Aorta (tissue), 5 donors: Measurements from ENCODE around the gene HEXD. TPM values are rescaled to one million over a fixed set of nuclear protein-coding genes. Genes with fewer than 3 reads are reported as not detected.
A peak's percentile ranks its signal among the peaks of the same experiment; 100 is the strongest.
"Not testable (repeated sequence)": the region's sequence is repeated elsewhere in the genome, so short reads cannot be mapped to it uniquely, and the experiment has no call there.

ENCODE experiments used
- ATAC-seq: fragments of 200-7000 bp; cut with Tn5 transposase; one replicate; pipeline ENCODE4 v1.9.1; 2022; ENCODE audit warnings: moderate library complexity; ENCODE audit not compliant: low FRiP score
- DNase-seq, 2 donors: peaks; one replicate each; pipeline ENCODE4 v3.0.0-alpha.2; 2020
- H3K27ac ChIP-seq, 2 donors: one replicate each; pipeline ENCODE4 v1.5.1; 2013; ENCODE audit warnings: low read length in 2 of 2, mild to moderate bottlenecking in 2 of 2, moderate library complexity in 2 of 2, control low read depth in 1 of 2, inconsistent platforms in 1 of 2, low read depth in 1 of 2
- H3K27me3 ChIP-seq, 2 donors: one replicate each; pipeline ENCODE4 v1.6.1; 2013; ENCODE audit warnings: control low read depth in 1 of 2, low read length in 1 of 2, mild to moderate bottlenecking in 1 of 2, moderate library complexity in 1 of 2; ENCODE audit not compliant: insufficient read depth in 2 of 2, control insufficient read depth in 1 of 2
- H3K36me3 ChIP-seq, 2 donors: one replicate each; pipeline ENCODE4 v1.6.1; 2013; ENCODE audit warnings: control low read depth in 1 of 2, low read length in 1 of 2, mild to moderate bottlenecking in 1 of 2; ENCODE audit not compliant: insufficient read depth in 2 of 2, control insufficient read depth in 1 of 2
- H3K4me1 ChIP-seq, 2 donors: one replicate each; pipeline ENCODE4 v1.6.1; 2013; ENCODE audit warnings: low read length in 2 of 2, control low read depth in 1 of 2, mild to moderate bottlenecking in 1 of 2, moderate library complexity in 1 of 2; ENCODE audit not compliant: insufficient read depth in 2 of 2, control insufficient read depth in 1 of 2
- H3K4me3 ChIP-seq, 2 donors: one replicate each; pipeline ENCODE4 v1.5.1; 2013; ENCODE audit warnings: low read length in 2 of 2, control low read depth in 1 of 2, mild to moderate bottlenecking in 1 of 2
- H3K9me3 ChIP-seq: one replicate; pipeline ENCODE4 v1.6.1; 2013; ENCODE audit warnings: mild to moderate bottlenecking, low read length; ENCODE audit not compliant: control insufficient read depth
- WGBS, 2 donors: extraction: QIAGEN DNeasy Blood & Tissue Kit; methylation state at CpG; one replicate each; pipeline ENCODE4 v1.1.7; 2013; 5-methylcytosine and 5-hydroxymethylcytosine counted together
- intact Hi-C, 2 donors: fragments of 100-400 bp; cut with DNase I; formaldehyde crosslinking; loops; one replicate each; pipeline versions ENCODE4 v1.14.2 to v1.15.0; 2022
- polyA plus RNA-seq, 2 donors: library from polyadenylated mRNA; stranded (reverse); fragments of 200-250 nt; gene quantifications; one replicate each; pipeline ENCODE4 v1.2.3, GENCODE V29; 2013
- total RNA-seq, 2 donors: library from RNA; stranded (reverse); fragmentation: NEBNext Ultra II Directional; extraction: Animal tissue kit (Norgen Biotek cat#: 25700); gene quantifications; one replicate each; pipeline ENCODE4 v1.2.1, GENCODE V29; 2021
- donor health status: healthy with polysubstance abuse.
- donor health status: Bipolar disorder and iron deficiency.
- donor health status: DM: no; HTN: no; CAD: no.
- donor health status: DM: no; HTN: no; CAD: no.
- donor health status: DM: yes; HTN: yes; CAD: no.

Gene HEXD
- total and polyA plus RNA-seq, 4 donors = 14.8 to 133 (median 25.2) TPM

- no peaks in the 10 kb centered on the region for H3K9me3 ChIP-seq
- H3K27me3 ChIP-seq = no peaks in the 10 kb centered on the region
- WGBS, 2 donors = 95% methylated on average over 21 of the region's 21 CpGs
- H3K36me3 ChIP-seq = no peaks in the 10 kb centered on the region
- H3K4me3 ChIP-seq = no peak overlapping the region
- no peaks in the 10 kb centered on the region for H3K4me1 ChIP-seq
- ATAC-seq = no peak
- peak in 1 of 2 donors; percentile 54 for DNase-seq
- no peak overlapping the region for H3K27ac ChIP-seq
- intact Hi-C loops = no loop called here
Measured at GRCh38 chr17:82408938-82409318, 9.2 kb upstream of the HEXD start.

- Histone ChIP-seq H3K4me3 (no peak overlapping the region), H3K4me1 (no peaks in the 10 kb centered on the region), H3K36me3 (no peaks in the 10 kb centered on the region), H3K27ac (no peak overlapping the region), H3K9me3 (no peaks in the 10 kb centered on the region), H3K27me3 (no peaks in the 10 kb centered on the region)
- intact Hi-C loops = loop anchor here in 1 of 2 donors (10.0 kb wide), 1 partner anchor 145 kb away; no protein-coding TSS in a partner anchor
- 92 to 93% methylated on average over 14 of the region's 14 CpGs for WGBS, 2 donors
- no peak for DNase-seq
- ATAC-seq = no peak
Measured at GRCh38 chr17:82410014-82410716, 8.0 kb upstream of the HEXD start.

GRCh38 chr17:82411396-82412053, 6.6 kb upstream of the HEXD start:
- Histone ChIP-seq H3K9me3 (no peaks in the 10 kb centered on the region), H3K27me3 (no peaks in the 10 kb centered on the region), H3K36me3 (no peaks in the 10 kb centered on the region), H3K4me1 (no peaks in the 10 kb centered on the region), H3K4me3 (no peak overlapping the region), H3K27ac (no peak overlapping the region)
- intact Hi-C loops = loop anchor here in 1 of 2 donors (10.0 kb wide), 1 partner anchor 143 kb away; no protein-coding TSS in a partner anchor
- DNase-seq (no peak), ATAC-seq (no peak)
- WGBS, 2 donors = 95% methylated on average over 24 of the region's 24 CpGs

- H3K36me3 ChIP-seq, H3K9me3 ChIP-seq, H3K4me1 ChIP-seq, H3K4me3 ChIP-seq, H3K27me3 ChIP-seq, H3K27ac ChIP-seq, DNase-seq, ATAC-seq: not testable (repeated sequence)
- intact Hi-C loops = loop anchor here in 1 of 2 donors (10.0 kb wide), 1 partner anchor 143 kb away; no protein-coding TSS in a partner anchor
- WGBS, 2 donors = 91% methylated on average over 11 to 16 of the region's 16 CpGs
Measured at GRCh38 chr17:82412081-82412480, 6.1 kb upstream of the HEXD start.

GRCh38 chr17:82412535-82413520, 5.3 kb upstream of the HEXD start:
- intact Hi-C loops = loop anchor here in 1 of 2 donors (10.0 kb wide), 1 partner anchor 142 kb away; no protein-coding TSS in a partner anchor
- H3K36me3 ChIP-seq = no peaks in the 10 kb centered on the region
- 85 to 87% methylated on average over 29 of the region's 29 CpGs for WGBS, 2 donors
- H3K4me3 ChIP-seq = no peak overlapping the region
- DNase-seq = no peak
- no peaks in the 10 kb centered on the region for H3K9me3 ChIP-seq
- ATAC-seq = no peak
- no peaks in the 10 kb centered on the region for H3K27me3 ChIP-seq
- H3K27ac ChIP-seq = no peak overlapping the region
- H3K4me1 ChIP-seq = no peaks in the 10 kb centered on the region

GRCh38 chr17:82414548-82415281, 3.4 kb upstream of the HEXD start:
- intact Hi-C loops = loop anchor here (1.0 to 10.0 kb wide), 2 partner anchors 63 to 140 kb away; no protein-coding TSS in a partner anchor
- Histone ChIP-seq H3K36me3 (no peaks in the 10 kb centered on the region), H3K27me3 (no peaks in the 10 kb centered on the region), H3K9me3 (no peaks in the 10 kb centered on the region), H3K27ac (no peak overlapping the region), H3K4me3 (no peak overlapping the region), H3K4me1 (no peaks in the 10 kb centered on the region)
- peak; percentile 79 to 92 for DNase-seq
- 17 to 18% methylated on average over 38 of the region's 38 CpGs for WGBS, 2 donors
- ATAC-seq = peak; percentile 76

- Histone ChIP-seq H3K9me3 (no peaks in the 10 kb centered on the region), H3K27me3 (no peaks in the 10 kb centered on the region), H3K4me3 (no peak overlapping the region), H3K4me1 (no peaks in the 10 kb centered on the region), H3K27ac (no peak overlapping the region), H3K36me3 (no peaks in the 10 kb centered on the region)
- no peak for ATAC-seq
- WGBS, 2 donors = 91 to 93% methylated on average over 25 to 26 of the region's 26 CpGs
- intact Hi-C loops = loop anchor here in 1 of 2 donors (10.0 kb wide), 1 partner anchor 139 kb away; no protein-coding TSS in a partner anchor
- DNase-seq = peak in 1 of 2 donors; percentile 71
Measured at GRCh38 chr17:82415336-82415735, 2.8 kb upstream of the HEXD start.

- Histone ChIP-seq H3K4me1 (no peaks in the 10 kb centered on the region), H3K36me3 (no peaks in the 10 kb centered on the region), H3K4me3 (no peak overlapping the region), H3K27me3 (no peaks in the 10 kb centered on the region), H3K9me3 (no peaks in the 10 kb centered on the region), H3K27ac (no peak overlapping the region)
- 89 to 93% methylated on average over 9 of the region's 9 CpGs for WGBS, 2 donors
- intact Hi-C loops = loop anchor here in 1 of 2 donors (10.0 kb wide), 1 partner anchor 139 kb away; no protein-coding TSS in a partner anchor
- DNase-seq (no peak), ATAC-seq (no peak)
Measured at GRCh38 chr17:82415786-82416185, 2.4 kb upstream of the HEXD start.
